Fibroblast of skin of left biceps (primary cell): ENCODE results near the gene IFNL2.
"Not testable (repeated sequence)": the region's sequence is repeated elsewhere in the genome, so short reads cannot be mapped to it uniquely, and the experiment has no call there.

Experiments used
- DNase-seq, 2 experiments: peaks; one replicate each; pipeline ENCODE4 v3.0.0-alpha.2; 2013; ENCODE audit warnings: low read depth in 2 of 2

IFNL2 gene

DNA sequence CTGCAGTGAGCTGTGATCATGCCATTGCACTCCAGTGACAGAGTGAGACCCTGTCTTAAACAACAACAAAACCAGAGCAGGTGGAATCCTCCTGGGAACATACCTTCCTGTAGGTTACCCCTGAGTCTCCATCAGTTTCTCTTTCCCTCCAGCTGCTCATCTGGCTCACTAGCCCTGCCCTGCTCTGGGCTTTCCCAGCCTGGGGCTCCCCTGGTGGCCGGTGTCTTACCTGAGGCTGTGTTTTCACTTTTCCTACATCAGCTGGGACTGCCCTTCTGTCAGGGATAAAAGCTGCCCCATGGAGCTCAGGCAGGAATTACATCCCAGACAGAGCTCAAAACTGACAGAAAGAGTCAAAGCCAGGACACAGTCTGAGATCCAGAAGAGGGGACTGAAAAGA is at the start of gene IFNL2:
TSS of gene IFNL2 (plus strand) at position 312 of the 400 bp plus-strand sequence. CDS start 173 bp downstream, outside the sequence.
- DNase-seq, result not testable (repeated sequence)

- DNase-seq, result not testable (repeated sequence)
Measured at GRCh38 chr19:39219108-39219507, 49.1 kb upstream of the IFNL2 start.

- no peak for DNase-seq
Measured at GRCh38 chr19:39223703-39224279, 44.4 kb upstream of the IFNL2 start.

GRCh38 chr19:39224910-39225309 is 43.3 kb upstream of the IFNL2 start:
- DNase-seq, result no peak

DNA sequence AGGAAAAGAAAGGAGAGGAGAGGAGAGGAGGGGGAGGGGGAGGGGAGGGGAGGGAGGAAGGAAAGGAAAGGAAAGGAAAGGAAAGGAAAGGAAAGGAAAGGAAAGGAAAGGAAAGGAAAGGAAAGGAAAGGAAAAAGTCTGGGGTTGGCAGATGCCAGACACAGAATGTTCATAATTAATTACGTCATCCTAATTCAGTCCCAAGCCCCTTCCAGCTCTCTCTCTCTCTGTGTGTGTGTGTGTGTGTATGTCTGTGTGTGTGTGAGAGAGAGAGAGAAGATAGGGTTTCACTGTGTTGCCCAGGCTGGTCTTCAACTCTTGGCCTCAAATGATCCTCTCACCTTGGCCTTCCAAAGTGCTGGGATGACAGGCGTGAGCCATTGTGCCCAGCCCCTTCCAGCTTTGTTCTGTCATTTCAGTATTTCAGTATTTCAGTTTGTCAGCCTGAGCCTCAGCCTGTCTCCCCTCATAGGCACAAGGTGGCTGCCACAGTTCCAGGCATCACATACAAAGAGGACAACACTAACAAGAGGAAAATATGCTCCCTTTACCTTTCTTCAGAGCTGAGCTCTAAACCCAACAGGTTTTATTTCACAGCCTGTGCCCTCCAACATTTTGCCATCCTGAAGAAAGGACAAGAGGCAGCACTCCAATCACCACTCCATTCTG is 38.0 kb upstream of the IFNL2 start:
- no peak for DNase-seq

DNA sequence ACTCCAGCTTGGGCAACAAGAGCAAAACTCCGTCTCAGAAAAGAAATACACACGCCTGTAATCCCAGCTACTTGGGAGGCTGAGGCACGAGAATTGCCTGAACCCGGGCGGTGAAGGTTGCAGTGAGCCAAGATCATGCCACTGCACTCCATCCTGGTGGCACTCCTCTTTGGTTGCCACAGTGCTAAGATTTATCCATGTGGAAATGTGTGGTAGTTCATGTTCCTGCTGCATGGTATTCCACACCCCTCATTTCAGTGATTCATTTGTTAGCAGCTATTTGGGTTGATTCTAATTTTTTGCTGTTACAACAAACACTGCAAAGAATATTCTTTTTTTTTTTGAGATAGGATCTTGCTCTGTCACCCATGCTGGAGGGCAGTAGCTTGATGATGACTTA is 35.5 kb upstream of the IFNL2 start:
- DNase-seq, result no peak

DNA sequence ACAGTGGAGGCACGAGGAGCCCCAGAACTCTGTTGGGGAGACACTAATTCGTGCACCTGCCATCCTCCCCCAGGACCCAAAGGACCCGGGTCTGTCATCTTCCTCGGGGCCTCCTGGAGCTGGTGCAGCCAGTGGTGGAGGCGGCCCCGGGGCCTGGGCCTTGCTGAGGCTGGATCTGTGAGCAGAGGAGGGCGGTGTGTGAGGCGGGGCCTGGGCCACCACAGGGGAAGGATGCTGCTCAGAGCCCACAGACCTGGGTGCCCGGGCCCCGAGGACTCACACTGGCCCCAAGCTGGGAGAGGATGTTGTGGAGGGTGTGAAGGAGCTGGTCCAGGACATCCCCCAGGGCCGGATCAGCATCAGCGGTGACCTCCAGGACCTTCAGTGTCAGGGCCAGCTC is 31.7 kb upstream of the IFNL2 start:
- no peak for DNase-seq

DNA sequence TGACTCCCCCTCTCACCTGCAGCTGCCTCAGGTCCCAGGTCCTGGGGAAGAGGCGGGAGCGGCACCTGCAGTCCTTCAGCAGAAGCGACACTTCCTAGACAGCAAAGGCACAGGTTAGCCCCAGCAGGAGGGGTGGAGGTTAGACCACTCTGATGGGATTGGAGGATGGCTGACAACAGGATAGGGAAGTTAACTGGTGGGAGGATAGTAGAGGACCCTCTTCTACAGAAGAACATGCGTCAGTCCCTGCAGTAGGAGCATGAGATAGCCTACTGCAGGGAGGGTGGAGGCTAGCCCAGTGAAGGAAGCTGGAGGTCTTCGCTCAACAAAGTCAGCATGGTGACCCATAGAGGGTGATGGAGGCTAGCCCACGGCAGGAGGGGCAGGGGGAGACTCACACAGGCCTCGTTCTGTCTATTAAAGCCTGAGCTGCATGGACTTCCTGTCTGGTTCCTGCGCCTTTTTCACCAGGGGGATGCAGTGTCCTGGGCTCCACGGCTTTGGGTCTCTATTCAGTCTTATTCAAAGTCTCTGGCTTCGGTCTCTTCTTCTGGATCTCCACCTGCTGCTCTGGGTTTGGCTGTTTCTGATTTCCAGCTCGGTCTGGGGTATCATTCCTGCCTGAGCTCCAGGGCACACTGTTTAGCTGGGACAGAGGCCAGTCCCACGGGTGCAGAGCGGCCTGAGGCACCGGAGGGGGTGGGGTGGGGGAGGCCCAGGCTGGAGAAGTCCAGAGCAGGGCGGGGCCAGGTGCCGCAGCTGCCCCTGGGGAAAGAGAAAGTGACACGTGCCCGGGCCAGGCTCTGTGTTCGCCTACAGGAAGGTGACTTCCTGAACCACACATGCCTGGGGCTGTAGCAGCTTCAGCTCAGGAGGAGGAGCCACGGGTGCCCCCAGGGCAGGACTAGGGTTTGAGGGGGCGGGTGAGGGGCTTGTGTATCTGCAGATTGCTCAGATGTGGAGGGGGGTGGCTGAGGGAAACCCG is 30.7 kb upstream of the IFNL2 start:
- DNase-seq, result no peak

DNA sequence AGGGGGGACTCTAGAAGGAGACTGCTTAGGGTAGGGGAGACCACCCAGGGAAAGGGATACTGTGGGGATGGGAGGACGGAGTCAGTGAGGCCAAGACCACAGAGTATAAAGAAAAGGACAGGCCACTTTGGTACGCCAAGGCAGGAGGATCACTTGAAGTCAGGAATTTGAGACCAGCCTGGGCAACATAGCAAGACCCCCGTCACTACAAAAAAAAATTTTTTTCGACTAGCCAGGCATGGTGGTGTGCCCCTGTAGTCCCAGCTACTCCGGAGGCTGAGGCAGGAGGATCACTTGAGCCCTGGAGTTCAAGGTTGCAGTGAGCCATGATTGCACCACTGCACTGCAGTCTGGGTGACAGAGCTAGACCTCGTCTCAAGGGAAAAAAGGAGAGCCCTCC is 30.0 kb upstream of the IFNL2 start:
- no peak for DNase-seq

DNA sequence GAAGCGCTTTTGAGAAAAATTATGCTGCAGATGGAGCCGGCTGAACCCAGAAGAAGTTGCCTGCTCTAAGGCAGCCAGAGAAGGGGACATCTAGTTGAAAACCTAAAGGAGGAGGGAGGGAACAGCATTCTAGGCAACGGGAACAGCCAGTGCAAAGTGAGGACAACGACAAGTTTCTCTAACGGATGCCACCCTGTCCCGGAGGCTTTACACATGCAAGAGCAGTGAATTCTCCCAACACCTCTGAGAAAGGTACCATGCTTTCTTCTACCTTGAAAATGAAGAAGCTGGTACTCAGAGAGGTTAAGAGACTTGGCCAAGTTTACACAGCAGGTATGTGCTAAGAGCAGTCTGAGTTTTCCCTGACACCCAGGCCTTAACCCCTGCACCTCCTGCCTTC is 29.3 kb upstream of the IFNL2 start:
- DNase-seq, result no peak

GRCh38 chr19:39240421-39240820 is 27.8 kb upstream of the IFNL2 start:
- no peak for DNase-seq

GRCh38 chr19:39243741-39244140 is 24.5 kb upstream of the IFNL2 start:
- not testable (repeated sequence) for DNase-seq

GRCh38 chr19:39244410-39245100 is 23.6 kb upstream of the IFNL2 start, which contains the start of gene IFNL3:
Gene IFNL3, minus strand, starts transcription at chr19:39245006. Its CDS starts 39 bp downstream, at chr19:39244967.
- not testable (repeated sequence) for DNase-seq

DNA sequence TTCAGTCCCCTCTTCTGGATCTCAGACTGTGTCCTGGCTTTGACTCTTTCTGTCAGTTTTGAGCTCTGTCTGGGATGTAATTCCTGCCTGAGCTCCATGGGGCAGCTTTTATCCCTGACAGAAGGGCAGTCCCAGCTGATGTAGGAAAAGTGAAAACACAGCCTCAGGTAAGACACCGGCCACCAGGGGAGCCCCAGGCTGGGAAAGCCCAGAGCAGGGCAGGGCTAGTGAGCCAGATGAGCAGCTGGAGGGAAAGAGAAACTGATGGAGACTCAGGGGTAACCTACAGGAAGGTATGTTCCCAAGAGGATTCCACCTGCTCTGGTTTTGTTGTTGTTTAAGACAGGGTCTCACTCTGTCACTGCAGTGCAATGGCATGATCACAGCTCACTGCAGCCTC is 23.0 kb upstream of the IFNL2 start:
- DNase-seq, result not testable (repeated sequence)

DNA sequence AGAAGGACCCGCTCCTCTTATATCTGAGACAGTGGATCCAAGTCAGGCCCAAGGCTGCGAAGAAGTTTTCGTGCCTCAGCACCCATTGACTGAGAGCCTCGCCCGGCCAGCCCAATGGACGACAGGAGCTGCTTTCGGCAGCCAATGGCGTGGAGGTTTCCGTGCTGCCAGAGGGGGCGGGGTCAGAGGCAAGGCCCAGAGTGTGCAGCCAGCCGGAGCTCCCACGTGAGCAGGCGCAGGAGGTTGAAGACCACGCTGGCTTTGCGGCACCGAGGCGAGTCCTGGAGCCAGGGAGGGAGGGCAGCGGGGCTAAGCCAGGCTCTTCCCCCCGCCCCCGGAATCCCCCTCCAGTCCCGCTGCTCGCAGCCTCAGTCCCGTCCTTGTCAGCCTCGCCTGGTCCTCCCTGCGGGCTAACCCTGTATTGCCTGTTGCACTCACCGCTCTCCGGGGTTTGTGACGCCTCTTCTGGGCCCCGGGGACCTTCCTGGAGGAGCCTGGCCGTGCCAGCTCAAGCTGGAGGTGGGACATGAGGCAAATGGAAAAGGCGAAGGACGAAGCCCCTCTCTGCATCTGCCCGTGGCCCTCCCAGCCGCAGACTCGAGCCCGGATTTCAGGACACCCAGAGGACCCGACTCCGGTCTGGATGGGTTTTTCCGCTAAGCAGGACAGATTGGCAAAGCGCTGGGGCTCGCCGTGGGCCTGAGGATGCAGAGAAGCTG is 21.1 kb upstream of the IFNL2 start:
- no peak for DNase-seq

GRCh38 chr19:39247701-39248664 is 20.2 kb upstream of the IFNL2 start:
- no peak for DNase-seq

DNA sequence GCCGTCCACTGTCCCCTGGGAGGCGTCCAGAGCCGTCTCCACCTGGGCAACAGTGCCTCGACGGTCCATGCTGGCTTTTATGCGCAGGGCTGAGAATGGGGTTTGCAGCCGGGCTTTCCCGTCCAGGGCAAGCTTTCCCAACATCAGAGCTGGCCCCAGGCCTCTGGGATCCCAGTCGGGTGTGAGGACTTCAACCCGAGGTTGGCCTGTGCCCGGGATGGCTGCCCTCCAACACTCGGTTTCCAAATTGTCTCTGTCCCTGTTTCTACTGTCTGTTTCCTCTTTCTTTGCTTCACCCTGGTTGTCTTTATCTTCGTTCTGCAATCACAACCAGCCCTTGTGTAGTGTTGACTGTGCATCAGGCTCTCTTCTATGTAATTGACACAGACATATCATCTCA is 19.4 kb upstream of the IFNL2 start, which contains the start of gene IFNL4:
TSS of gene IFNL4 (minus strand) at position 51 of the 400 bp plus-strand sequence.
- no peak for DNase-seq

GRCh38 chr19:39251081-39251480 is 17.1 kb upstream of the IFNL2 start:
- DNase-seq, result no peak

DNA sequence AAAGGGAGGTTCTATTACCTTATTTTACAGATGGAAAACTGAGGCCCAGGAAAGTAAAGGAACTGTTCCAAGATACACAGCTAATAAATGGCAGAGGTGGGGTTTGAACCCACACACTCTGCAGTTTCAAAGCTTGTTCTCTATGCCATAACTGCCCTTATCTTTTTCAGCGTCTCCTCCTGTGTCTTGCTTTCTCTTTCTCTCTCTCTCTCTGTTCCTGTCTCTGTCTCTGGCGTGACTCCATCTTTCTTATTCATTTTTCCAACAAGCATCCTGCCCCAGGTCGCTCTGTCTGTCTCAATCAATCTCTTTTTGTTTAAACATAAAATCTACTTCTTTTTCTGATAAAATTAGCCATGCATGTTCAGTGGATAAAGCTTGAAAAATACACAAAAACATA is 16.4 kb upstream of the IFNL2 start:
- no peak for DNase-seq

GRCh38 chr19:39252458-39252857 is 15.7 kb upstream of the IFNL2 start:
- DNase-seq, result no peak
